GM12891 (cell line): ENCODE data around the gene SCAMP2.

Source experiments
- PAX5 ChIP-seq: IDR thresholded peaks from 2 replicates; pipeline ENCODE4 v1.6.1; 2011; ENCODE audit warnings: low read length, moderate library complexity, mild to moderate bottlenecking; ENCODE audit not compliant: insufficient read depth, severe bottlenecking
- POLR2A ChIP-seq: IDR thresholded peaks from 2 replicates; pipeline ENCODE4 v1.6.1; 2011; ENCODE audit warnings: low read depth, low read length, control low read depth
- POLR2AphosphoS5 ChIP-seq: IDR thresholded peaks from 2 replicates; pipeline ENCODE4 v1.6.1; 2011; ENCODE audit warnings: low read depth, low read length, control low read depth
- POU2F2 ChIP-seq: IDR thresholded peaks from 2 replicates; pipeline ENCODE4 v1.6.1; 2011; ENCODE audit warnings: low read depth, mild to moderate bottlenecking, control low read depth, low read length, moderate library complexity
- SPI1 ChIP-seq: IDR thresholded peaks from 2 replicates; pipeline ENCODE4 v1.6.1; 2011; ENCODE audit warnings: low read depth, low read length, control low read depth
- TAF1 ChIP-seq: IDR thresholded peaks from 2 replicates; pipeline ENCODE4 v1.6.1; 2011; ENCODE audit warnings: low read depth, low read length, control low read depth

DNA sequence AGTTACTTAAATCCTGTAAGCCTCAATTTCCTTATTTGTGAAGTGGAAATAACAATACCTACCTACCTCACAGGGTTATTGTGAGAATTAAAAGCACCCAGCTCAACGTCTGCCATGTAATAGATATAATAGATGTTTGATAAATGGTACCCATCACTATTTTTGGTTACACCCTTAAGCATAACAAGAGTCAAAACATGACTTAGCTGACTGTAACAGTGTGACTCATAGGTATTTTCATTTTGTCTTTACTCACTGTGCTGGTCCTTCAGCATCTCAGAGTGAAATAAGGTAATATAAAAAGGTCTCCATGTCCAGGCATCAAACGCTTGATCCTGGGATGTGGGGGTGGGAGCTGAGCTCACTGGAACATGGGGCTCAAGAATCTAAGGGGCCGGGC lies 43.7 kb downstream of the SCAMP2 start:
- no peak for TF ChIP-seq POLR2AphosphoS5
- TF ChIP-seq POLR2A = no peak
- no peak for TF ChIP-seq POU2F2
- no peak for TF ChIP-seq TAF1
- no peak for TF ChIP-seq PAX5
- no peak for TF ChIP-seq SPI1
